Panc1 (cell line): ENCODE data around the gene MCF2L.

Experiments
- CTCF ChIP-seq: fragments of 450-650 bp; IDR thresholded peaks from 2 replicates; pipeline ENCODE4 v1.5.1; 2017; ENCODE audit warnings: mild to moderate bottlenecking
- POLR2AphosphoS5 ChIP-seq: IDR thresholded peaks from 2 replicates; pipeline ENCODE4 v1.6.1; 2012; ENCODE audit warnings: mild to moderate bottlenecking, low read depth, low read length, moderate library complexity

- TF ChIP-seq CTCF (no peak), POLR2AphosphoS5 (no peak)
Observed at GRCh38 chr13:113028336-113029060, 59.5 kb downstream of the MCF2L start.
